TTC549 (cell line): ENCODE data around the gene DCBLD1.
"Not testable (repeated sequence)": the region's sequence is repeated elsewhere in the genome, so short reads cannot be mapped to it uniquely, and the experiment has no call there.

Source experiments
- FAIRE-seq: peaks from 2 replicates; lab custom pipeline; 2012; peaks lifted over from hg19 to GRCh38; lab: Jason Lieb, UNC

Gene DCBLD1

GRCh38 chr6:117501722-117502121 is 19.2 kb downstream of the DCBLD1 start:
- no peak for FAIRE-seq

DNA sequence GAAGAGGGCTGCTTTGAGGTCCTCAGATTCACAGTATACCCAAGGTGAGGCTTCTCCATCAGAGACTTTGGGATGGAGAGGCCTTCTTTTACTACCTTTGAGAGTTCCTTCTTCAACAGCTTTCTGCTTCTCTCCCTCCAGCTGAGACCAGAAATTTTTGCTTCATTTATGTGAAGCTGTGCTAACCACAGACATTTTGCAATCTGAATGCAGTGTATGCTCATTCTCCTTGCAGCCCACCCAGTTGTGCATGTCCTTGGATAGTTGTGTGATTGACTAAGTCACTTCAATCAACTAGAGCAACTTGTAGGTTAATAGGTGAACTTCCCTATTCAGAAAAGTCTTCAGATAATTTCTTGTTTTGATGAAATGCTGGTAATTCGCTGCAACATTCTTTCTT is 20.1 kb downstream of the DCBLD1 start:
- no peak for FAIRE-seq

DNA sequence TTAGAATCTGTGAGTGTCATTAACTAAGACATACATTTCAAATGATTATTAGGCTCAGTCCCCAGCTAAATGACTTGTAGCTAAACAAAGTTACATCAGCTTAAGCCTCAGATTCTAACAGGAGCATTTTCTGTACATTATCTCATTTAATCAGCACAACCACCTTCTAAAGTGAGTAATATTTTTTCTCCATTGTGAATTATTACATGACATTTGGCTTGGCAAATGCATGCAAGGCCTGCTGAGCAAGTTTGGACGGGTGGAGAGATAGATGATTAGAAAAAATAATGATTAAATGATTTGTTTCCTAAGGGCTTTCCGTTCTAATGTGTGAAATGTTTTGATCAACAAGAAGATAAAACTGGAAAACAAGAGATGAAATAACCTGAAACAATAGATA is 20.7 kb downstream of the DCBLD1 start:
- FAIRE-seq: no peak

GRCh38 chr6:117504478-117505144 is 22.1 kb downstream of the DCBLD1 start:
- FAIRE-seq: no peak

DNA sequence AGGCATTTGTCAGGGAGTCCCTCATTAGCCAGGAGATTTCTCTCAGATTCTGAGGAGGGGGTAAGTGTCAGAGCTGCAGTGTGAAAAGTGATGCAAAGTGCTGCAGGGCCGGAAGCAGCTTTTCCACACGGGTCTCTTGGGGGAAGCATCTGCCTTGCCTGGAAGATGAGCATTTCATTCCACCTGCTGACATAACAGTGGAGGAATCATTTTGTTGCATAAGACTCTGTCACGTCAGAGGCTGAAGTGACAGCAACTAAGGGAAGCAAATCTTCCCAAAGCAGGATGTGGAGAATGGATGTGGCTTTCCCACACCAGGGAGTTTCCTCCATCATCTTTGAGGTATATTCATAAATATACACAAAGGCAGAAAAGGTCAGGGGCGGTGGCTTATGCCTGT is 22.8 kb downstream of the DCBLD1 start:
- FAIRE-seq: no peak

DNA sequence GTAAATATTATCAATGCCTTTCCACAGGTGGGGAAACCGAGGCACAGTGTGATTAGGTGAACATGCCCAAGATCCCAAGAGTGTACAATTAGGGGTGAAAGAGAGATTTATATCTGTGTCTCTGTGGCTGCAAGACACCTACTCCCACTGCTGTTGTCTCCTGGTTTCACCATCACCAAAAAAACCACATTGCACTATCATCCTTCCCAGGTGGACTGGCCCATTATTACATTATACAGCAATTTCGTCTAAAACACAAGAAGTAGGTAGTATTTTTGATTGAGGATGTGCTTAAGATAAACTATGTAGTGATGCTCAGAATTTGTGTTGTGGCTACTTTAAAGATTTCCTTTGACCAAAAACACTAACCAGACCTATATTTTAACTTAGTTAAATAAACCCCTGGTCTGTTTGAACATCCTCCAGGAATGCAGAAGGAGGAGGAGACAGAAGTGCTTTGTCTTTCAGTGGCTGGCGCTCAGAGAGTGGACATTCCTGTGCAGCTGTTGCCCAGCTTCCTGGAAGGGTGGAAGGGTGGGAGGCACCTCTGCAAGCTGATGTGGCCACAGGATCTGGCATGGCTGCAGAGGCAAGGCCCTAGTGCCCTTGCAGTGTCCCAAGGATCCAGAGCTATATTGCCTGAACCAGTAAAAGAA is 23.8 kb downstream of the DCBLD1 start:
- no peak for FAIRE-seq

GRCh38 chr6:117506907-117507306 is 24.4 kb downstream of the DCBLD1 start:
- no peak for FAIRE-seq

- FAIRE-seq: no peak
These were observed 26.0 kb downstream of the DCBLD1 start for GRCh38 chr6:117508450-117508971.

- no peak for FAIRE-seq
These were observed 26.5 kb downstream of the DCBLD1 start for GRCh38 chr6:117509021-117509420.

GRCh38 chr6:117512056-117512828 is 29.8 kb downstream of the DCBLD1 start:
- no peak for FAIRE-seq

DNA sequence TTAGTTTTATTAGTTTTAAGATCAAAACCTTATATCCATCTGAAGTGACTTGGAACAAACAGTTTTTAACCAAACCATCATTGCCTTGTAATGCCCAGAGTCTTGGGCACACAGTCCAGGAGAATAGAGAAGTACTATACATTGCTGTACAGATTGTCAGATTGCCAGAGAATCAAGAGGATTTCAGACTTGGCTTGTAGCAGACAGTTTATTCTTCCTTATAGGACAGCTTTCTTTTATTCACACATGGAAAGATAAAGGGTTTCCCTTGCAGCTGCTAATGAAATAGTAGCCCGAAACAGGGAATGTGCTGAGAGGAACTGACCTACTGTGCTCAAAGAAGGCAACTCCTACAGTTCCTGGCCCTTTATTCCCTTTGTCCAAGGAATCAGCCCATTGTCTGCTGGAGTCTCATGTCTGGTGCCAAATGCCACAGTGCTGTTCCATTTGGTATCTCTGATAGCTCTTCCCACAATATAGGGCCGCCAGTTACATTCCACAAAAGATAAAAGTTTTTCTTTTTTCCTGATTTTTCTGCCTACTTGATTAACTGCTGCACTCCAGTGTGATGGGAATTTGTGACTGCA is 30.6 kb downstream of the DCBLD1 start:
- no peak for FAIRE-seq

- no peak for FAIRE-seq
These were observed 31.4 kb downstream of the DCBLD1 start for GRCh38 chr6:117513778-117514365.

DNA sequence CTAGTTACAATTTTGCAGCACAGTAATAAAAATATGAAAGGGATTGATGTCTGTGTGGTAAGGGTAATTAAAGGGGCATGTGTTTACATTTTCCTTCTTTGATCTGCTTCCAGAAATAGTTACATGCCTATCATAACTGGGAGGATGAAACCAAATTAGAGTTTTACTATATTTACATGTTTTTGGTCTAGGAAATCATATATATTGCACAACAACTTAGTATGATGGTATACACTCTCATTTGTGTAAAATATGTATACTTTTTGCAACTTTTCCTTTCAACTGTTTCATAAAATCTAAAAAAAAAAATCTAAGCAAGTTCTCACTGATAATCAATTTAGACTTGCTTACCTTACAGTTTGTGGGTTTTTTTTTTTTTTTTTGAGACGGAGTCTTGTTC is 32.2 kb downstream of the DCBLD1 start:
- FAIRE-seq: no peak

DNA sequence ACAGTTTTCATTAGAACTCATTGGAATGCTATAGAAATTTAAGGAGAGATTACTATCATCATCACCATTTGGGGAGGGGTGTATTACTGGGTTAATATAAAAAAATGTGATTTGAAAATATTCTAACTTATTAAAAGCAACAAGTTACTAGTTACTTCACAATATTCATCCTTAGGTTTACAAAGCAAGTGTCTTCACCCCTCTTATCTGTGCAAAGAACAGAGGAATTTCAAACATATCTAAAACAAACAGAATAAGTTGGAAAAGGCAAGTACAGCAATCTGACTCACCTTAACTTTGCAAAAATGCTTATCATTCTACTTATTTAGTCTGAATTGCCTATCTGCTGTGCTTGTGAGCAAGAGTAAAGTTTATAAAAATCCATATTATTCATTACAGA is 32.9 kb downstream of the DCBLD1 start:
- no peak for FAIRE-seq

DNA sequence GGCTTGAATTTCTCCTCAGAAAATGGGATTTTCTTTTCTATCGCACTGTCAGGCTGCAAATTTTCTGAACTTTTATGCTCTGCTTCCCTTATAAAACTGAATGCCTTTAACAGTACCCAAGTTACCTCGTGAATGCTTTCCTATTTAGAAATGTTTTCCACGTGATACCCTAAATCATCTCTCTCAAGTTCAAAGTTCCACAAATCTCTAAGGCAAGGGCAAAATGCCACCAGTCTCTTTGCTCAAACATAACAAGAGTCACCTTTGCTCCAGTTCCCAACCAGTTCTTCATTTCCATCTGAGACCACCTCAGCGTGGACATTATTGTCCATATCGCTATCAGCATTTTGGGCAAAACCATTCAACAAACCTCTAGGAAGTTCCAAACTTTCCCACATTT is 35.5 kb downstream of the DCBLD1 start:
- FAIRE-seq: not testable (repeated sequence)

DNA sequence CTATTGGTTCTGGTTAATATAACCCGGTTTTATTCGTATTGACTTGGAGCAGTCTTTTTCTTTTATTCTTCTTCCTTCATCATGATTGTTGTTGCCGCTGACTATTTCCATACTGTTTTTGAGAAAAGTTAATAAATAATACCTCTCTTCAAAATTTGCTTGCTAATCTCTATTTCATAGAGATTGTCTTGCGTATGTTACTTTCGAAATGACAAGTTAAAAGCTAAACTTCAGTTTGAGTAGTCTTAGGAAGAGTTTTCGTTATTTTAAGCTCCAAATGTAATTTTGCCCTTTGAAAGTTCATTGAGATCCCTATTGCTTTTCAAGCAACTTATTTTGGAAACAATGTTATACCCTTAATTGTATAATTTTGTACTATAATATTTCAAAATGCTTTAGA is 36.4 kb downstream of the DCBLD1 start:
- FAIRE-seq: no peak

DNA sequence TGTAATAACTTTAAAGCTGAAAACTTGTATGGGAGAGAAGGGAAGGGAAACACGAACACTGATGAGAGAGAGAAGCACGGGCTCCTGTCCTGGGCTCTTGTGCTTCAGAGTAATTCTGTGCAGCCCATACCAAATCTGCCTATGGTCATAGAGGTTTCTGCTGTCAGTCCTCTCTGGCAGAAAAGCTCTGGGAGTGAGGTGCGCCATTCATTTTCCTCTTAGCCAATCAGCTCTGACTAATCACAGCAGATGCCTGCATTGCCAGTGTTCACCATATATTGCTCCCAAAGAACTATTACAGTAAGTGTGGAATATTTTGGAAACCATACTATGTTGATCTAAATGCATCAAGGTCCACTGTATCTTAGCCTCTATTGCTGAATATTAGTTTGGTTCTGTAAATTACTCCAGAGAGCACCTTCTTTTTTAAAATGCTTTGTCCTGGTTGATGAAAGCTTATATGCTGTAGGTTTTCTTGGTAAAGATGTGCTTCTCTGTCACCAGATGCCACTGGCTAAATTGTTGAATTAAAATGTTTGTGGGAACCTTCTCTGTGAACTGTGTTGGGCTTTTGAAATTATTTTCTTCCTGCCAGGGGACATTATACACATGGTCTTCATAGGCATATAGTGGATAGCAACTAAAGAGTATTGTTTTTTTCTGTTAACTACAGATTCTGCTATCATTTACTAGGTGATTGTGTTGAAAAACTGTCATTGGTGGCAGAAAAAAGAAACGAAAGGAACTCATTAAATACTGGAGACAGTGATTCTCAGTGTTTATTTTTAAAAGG is 38.3 kb downstream of the DCBLD1 start:
- no peak for FAIRE-seq

DNA sequence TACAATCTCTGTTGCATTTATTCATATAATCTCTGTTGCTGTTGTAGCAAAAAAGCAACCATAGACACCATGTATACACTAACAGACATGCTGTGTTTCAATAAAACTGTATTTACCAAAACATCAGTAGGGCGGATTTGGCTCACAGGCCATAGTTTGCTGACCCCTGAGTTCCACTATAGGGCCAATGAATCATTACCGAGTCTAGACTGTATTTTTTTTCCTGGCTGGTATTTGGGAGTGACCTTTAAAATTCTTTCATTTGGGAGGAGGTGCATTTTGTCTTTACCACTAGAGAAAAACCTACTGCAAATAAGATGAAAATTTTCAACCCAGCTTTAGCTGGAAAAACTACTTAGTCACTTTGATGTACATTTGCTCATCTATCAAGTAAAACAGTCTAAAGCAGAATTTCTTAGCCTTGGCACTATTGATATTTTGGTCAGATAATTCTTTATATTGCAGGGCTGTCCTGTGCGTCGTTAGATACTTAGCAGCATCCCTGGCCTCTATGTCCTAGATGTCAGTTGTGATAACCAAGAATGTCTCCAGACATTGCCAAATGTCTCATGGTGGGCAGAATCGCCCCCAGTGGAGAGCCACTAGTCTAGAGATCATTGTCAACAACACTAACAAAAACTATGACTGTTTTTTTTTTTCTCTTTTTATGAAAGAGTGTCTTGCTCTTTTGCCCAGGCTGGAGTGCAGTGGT is 39.5 kb downstream of the DCBLD1 start:
- no peak for FAIRE-seq

GRCh38 chr6:117525607-117526006 is 43.1 kb downstream of the DCBLD1 start:
- FAIRE-seq: no peak

- FAIRE-seq: no peak
These were observed 48.2 kb downstream of the DCBLD1 start for GRCh38 chr6:117530467-117531242.
